Measurements from ENCODE around the gene ZNF418.
A peak's percentile ranks its signal among the peaks of the same experiment; 100 is the strongest.

ZNF418 gene

DNA sequence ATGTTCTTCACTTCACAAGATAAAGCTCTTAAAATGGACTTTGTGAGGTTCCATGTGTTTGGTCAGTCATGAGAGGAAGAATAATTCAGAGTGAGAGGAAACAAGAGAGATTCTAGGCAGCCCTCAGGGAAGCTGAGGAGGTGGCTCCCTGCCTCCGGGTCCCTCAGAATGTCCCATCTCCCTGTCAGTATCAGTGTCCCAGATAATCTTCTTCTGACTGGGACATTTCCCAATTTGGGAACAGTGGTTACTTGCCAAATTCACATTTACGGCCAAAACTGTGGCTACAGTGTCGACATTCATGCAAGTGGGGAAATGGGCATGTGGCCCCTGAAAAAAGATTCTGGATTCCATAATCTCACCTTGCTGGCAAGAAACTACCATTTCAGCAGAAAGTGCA, 27.8 kb downstream of the ZNF418 start:
- Histone ChIP-seq H4K91ac (ENCODE audit: low read depth, low read length) (no peak overlapping the region), H3K79me1 (ENCODE audit: low read length) (no peaks in the 10 kb centered on the region), H3K4ac (ENCODE audit: low read depth, low read length) (no peak overlapping the region), H4K8ac (ENCODE audit: low read depth, low read length) (no peak overlapping the region), H3K27ac (ENCODE audit: low read depth, low read length) (no peak overlapping the region), H3K27me3 (ENCODE audit: insufficient read depth, low read length) (no peaks in the 10 kb centered on the region), H3K14ac (ENCODE audit: low read length) (no peak overlapping the region), H3K23ac (ENCODE audit: low read length) (no peak overlapping the region), H2AK5ac (ENCODE audit: low read length) (no peak overlapping the region), H3K4me3 (ENCODE audit: low read depth, low read length) (no peak overlapping the region), H3K4me1 (ENCODE audit: control insufficient read depth in 1 of 2, insufficient read depth in 2 of 2, low read length in 2 of 2) (no peaks in the 10 kb centered on the region), H3K18ac (ENCODE audit: low read length) (no peak overlapping the region), H3K9me3 (ENCODE audit: insufficient read depth, low read depth, low read length) (no peaks in the 10 kb centered on the region), H3K4me2 (ENCODE audit: low read length) (no peak overlapping the region), H4K12ac (ENCODE audit: low read depth, low read length) (no peak overlapping the region), H3K36me3 (ENCODE audit: control insufficient read depth in 1 of 2, insufficient read depth in 2 of 2, low read length in 2 of 2) (peaks cover 20 to 39% of the 10 kb centered on the region in 2 experiments), H3K9ac (ENCODE audit: low read length) (no peak overlapping the region), H2AFZ (ENCODE audit: insufficient read depth, low read length, poor library complexity) (no peak overlapping the region), H2BK5ac (ENCODE audit: low read depth, low read length, poor library complexity) (no peak overlapping the region), H3K79me2 (ENCODE audit: control insufficient read depth, insufficient read depth, low read length, poor library complexity) (no peaks in the 10 kb centered on the region), H2BK12ac (ENCODE audit: low read length) (no peak overlapping the region), H2BK120ac (ENCODE audit: insufficient read depth, low read length, poor library complexity) (no peak overlapping the region)
- no peak for DNase-seq
- no CpG with 5 or more reads among the region's 3 CpGs for WGBS (ENCODE audit: extremely low coverage, insufficient coverage, insufficient read length)

DNA sequence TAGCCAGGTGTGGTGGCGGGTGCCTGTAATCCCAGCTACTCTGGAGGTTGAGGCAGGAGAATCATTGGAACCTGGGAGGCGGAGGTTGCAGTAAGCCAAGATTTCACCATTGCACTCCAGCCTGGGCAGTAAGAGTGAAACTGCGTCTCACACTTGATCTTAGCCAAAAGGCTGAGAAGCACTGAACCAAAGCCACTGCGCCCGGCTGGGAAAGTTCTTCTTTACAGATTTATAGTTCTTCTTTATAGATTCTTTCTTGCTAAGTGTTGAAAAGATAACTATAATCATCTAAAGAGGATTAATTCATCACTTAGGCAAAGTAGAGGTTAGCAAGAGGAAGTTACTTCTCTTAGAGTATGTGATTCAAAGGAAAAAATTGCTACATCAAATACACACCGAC, 29.9 kb downstream of the ZNF418 start:
- Histone ChIP-seq H2BK5ac (ENCODE audit: low read depth, low read length, poor library complexity) (no peak overlapping the region), H3K4ac (ENCODE audit: low read depth, low read length) (no peak overlapping the region), H3K4me3 (ENCODE audit: low read depth, low read length) (no peak overlapping the region), H2BK12ac (ENCODE audit: low read length) (no peak overlapping the region), H4K91ac (ENCODE audit: low read depth, low read length) (no peak overlapping the region), H2BK120ac (ENCODE audit: insufficient read depth, low read length, poor library complexity) (no peak overlapping the region), H3K4me1 (ENCODE audit: control insufficient read depth in 1 of 2, insufficient read depth in 2 of 2, low read length in 2 of 2) (no peaks in the 10 kb centered on the region), H4K12ac (ENCODE audit: low read depth, low read length) (no peak overlapping the region), H3K79me1 (ENCODE audit: low read length) (no peaks in the 10 kb centered on the region), H3K36me3 (ENCODE audit: control insufficient read depth in 1 of 2, insufficient read depth in 2 of 2, low read length in 2 of 2) (peaks cover 10 to 22% of the 10 kb centered on the region in 2 experiments), H3K14ac (ENCODE audit: low read length) (no peak overlapping the region), H3K9ac (ENCODE audit: low read length) (no peak overlapping the region), H3K18ac (ENCODE audit: low read length) (no peak overlapping the region), H3K4me2 (ENCODE audit: low read length) (no peak overlapping the region), H2AFZ (ENCODE audit: insufficient read depth, low read length, poor library complexity) (no peak overlapping the region), H3K9me3 (ENCODE audit: insufficient read depth, low read depth, low read length) (no peaks in the 10 kb centered on the region), H3K27ac (ENCODE audit: low read depth, low read length) (no peak overlapping the region), H3K27me3 (ENCODE audit: insufficient read depth, low read length) (no peaks in the 10 kb centered on the region), H2AK5ac (ENCODE audit: low read length) (no peak overlapping the region), H3K23ac (ENCODE audit: low read length) (no peak overlapping the region), H3K79me2 (ENCODE audit: control insufficient read depth, insufficient read depth, low read length, poor library complexity) (no peaks in the 10 kb centered on the region), H4K8ac (ENCODE audit: low read depth, low read length) (no peak overlapping the region)
- no peak for DNase-seq
- no CpG with 5 or more reads among the region's 6 CpGs for WGBS (ENCODE audit: extremely low coverage, insufficient coverage, insufficient read length)

DNA sequence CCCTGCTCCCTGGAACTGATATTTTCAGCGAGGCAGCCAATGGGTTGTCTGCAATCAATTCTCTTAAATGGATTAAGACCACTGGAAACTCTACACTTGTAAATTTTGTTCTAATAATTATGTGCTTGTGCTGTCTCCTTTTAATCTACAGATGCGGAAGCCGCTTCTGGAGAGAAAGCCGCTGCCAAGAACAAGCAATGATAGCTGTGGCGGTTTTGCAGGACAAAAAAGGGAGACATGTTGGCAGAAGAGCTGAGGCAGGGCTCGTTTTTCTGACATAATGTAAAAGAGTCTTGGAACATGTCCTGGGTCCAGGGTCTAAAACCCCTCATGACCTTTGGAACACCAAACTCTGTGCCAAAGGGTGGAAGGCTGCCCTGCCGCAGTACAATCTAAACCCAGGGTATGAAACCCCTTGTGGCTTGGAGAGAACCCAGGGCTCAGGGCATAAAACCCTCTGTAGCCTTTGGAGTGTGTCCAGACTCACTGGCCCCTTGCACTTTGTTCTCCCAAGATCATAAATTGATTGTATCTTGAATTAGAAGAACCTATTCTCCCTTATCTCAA, 31.5 kb downstream of the ZNF418 start:
- Histone ChIP-seq H2BK120ac (ENCODE audit: insufficient read depth, low read length, poor library complexity) (no peak overlapping the region), H3K18ac (ENCODE audit: low read length) (no peak overlapping the region), H2AFZ (ENCODE audit: insufficient read depth, low read length, poor library complexity) (no peak overlapping the region), H3K4me3 (ENCODE audit: low read depth, low read length) (no peak overlapping the region), H4K8ac (ENCODE audit: low read depth, low read length) (no peak overlapping the region), H3K79me2 (ENCODE audit: control insufficient read depth, insufficient read depth, low read length, poor library complexity) (no peaks in the 10 kb centered on the region), H3K36me3 (ENCODE audit: control insufficient read depth in 1 of 2, insufficient read depth in 2 of 2, low read length in 2 of 2) (peaks cover 8 to 14% of the 10 kb centered on the region in 2 experiments), H3K9me3 (ENCODE audit: insufficient read depth, low read depth, low read length) (no peaks in the 10 kb centered on the region), H2BK5ac (ENCODE audit: low read depth, low read length, poor library complexity) (no peak overlapping the region), H4K91ac (ENCODE audit: low read depth, low read length) (no peak overlapping the region), H4K12ac (ENCODE audit: low read depth, low read length) (no peak overlapping the region), H3K14ac (ENCODE audit: low read length) (no peak overlapping the region), H3K79me1 (ENCODE audit: low read length) (no peaks in the 10 kb centered on the region), H3K27ac (ENCODE audit: low read depth, low read length) (no peak overlapping the region), H3K9ac (ENCODE audit: low read length) (no peak overlapping the region), H3K4me2 (ENCODE audit: low read length) (no peak overlapping the region), H3K23ac (ENCODE audit: low read length) (no peak overlapping the region), H3K4ac (ENCODE audit: low read depth, low read length) (no peak overlapping the region), H3K4me1 (ENCODE audit: control insufficient read depth in 1 of 2, insufficient read depth in 2 of 2, low read length in 2 of 2) (no peaks in the 10 kb centered on the region), H3K27me3 (ENCODE audit: insufficient read depth, low read length) (no peaks in the 10 kb centered on the region), H2AK5ac (ENCODE audit: low read length) (no peak overlapping the region), H2BK12ac (ENCODE audit: low read length) (no peak overlapping the region)
- WGBS (ENCODE audit: extremely low coverage, insufficient coverage, insufficient read length): no CpG with 5 or more reads among the region's 7 CpGs
- no peak for DNase-seq

DNA sequence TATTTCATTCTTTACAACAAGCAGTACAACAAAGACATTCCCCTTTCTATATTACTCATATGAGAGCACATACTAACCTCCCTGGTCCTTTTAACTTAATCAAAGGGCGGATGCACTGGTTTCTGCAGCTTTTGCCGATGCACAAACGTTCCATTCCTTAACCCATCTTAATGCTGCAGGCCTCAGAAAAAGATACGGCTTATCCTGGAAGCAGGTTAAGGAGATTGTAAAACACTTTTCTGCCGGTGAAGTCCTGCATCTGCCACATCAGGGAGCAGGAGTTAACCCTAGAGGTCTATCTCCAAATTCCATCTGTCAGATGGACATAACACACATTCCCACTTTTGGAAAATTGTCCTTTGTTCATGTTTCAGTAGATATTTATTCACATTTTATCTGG, 34.9 kb downstream of the ZNF418 start:
- Histone ChIP-seq H3K14ac (ENCODE audit: low read length) (no peak overlapping the region), H2BK12ac (ENCODE audit: low read length) (no peak overlapping the region), H3K27me3 (ENCODE audit: insufficient read depth, low read length) (no peaks in the 10 kb centered on the region), H4K91ac (ENCODE audit: low read depth, low read length) (no peak overlapping the region), H3K9me3 (ENCODE audit: insufficient read depth, low read depth, low read length) (no peaks in the 10 kb centered on the region), H3K9ac (ENCODE audit: low read length) (no peak overlapping the region), H3K4ac (ENCODE audit: low read depth, low read length) (no peak overlapping the region), H3K4me1 (ENCODE audit: control insufficient read depth in 1 of 2, insufficient read depth in 2 of 2, low read length in 2 of 2) (peaks cover 3 to 4% of the 10 kb centered on the region in 2 experiments), H4K8ac (ENCODE audit: low read depth, low read length) (no peak overlapping the region), H2BK5ac (ENCODE audit: low read depth, low read length, poor library complexity) (no peak overlapping the region), H3K27ac (ENCODE audit: low read depth, low read length) (no peak overlapping the region), H3K4me3 (ENCODE audit: low read depth, low read length) (no peak overlapping the region), H3K18ac (ENCODE audit: low read length) (no peak overlapping the region), H3K4me2 (ENCODE audit: low read length) (no peak overlapping the region), H3K79me2 (ENCODE audit: control insufficient read depth, insufficient read depth, low read length, poor library complexity) (no peaks in the 10 kb centered on the region), H2AK5ac (ENCODE audit: low read length) (no peak overlapping the region), H2AFZ (ENCODE audit: insufficient read depth, low read length, poor library complexity) (no peak overlapping the region), H3K23ac (ENCODE audit: low read length) (no peak overlapping the region), H2BK120ac (ENCODE audit: insufficient read depth, low read length, poor library complexity) (no peak overlapping the region), H3K36me3 (ENCODE audit: control insufficient read depth in 1 of 2, insufficient read depth in 2 of 2, low read length in 2 of 2) (peaks cover 3 to 4% of the 10 kb centered on the region in 2 experiments), H4K12ac (ENCODE audit: low read depth, low read length) (no peak overlapping the region), H3K79me1 (ENCODE audit: low read length) (no peaks in the 10 kb centered on the region)
- no CpG with 5 or more reads among the region's 5 CpGs for WGBS (ENCODE audit: extremely low coverage, insufficient coverage, insufficient read length)
- DNase-seq: peak; percentile 21 to 75
